ENCODE data around the gene PARP12.

Gene PARP12

DNA sequence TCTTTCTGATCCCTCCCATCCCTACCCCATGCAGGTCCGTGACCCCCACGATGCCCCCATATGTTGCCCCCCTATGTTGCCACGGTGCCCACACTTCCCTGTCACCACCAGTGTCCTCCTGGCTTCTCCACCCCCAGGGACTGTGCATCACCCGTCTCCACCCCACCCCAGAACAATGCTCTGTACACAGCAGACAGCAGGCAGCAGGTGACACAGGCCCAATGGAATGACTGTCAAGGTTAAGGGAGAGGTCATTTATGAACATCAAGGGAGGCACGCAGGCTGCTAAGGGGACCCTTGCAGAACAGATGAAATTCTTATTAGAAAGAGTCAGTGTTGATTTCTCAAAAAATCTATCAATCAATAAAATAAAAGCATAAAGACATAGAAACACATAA is 71.5 kb downstream of the PARP12 start:
- DNase-seq (ENCODE audit: low read depth): no peak

DNA sequence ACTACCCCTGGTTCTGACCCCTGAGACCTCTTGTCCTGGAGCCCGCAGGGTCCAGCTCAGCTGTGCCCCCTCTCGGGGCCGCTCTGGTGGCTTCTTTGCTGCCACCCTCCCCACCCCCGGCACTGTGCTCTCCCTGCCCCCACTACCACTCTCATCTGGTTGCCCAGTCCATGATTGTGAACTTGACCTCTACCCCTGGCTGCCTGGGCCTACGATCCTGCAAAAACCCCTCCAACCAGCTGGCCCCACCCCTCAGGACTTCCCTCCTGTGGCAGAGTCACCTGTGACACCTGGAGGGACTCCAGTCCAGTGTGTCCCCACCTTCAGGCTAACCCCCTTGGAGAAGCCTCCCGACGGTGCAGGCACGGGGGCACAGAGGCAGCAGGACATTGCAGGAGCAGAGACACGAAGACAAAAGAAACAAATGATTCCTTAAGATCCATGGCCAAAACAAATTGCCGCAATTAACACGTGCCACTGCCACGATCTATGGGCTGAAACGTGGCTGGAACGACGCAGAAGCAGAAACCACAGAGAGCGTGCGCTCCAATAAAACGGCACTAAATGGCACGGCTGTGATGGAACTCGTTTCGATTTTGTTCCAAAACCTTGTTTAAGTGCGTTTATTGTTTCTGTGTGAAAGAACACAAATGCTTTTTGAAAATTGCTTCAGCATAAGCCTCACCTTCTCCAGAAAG is 72.0 kb downstream of the PARP12 start:
- DNase-seq (ENCODE audit: low read depth): no peak

DNA sequence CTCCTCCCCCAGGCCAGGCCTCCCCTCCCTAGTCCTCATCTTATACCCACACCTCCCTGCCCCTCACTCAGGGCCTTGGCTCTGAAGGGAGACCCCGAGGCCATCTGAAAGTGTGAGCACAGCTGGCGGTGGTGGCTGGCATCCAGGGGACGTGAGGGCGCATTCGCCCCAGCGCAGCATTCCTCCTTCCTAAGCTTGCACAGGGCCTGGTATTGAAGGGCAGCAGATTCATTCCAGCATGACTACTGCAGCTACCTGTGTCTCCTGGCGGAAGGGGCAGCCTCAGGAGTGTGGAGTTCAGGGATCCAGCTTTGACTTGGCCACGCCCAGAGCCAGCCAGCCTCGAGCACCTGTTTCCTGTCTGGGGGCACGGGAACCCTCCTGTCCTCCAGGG is 72.6 kb downstream of the PARP12 start:
- DNase-seq (ENCODE audit: low read depth): no peak

DNA sequence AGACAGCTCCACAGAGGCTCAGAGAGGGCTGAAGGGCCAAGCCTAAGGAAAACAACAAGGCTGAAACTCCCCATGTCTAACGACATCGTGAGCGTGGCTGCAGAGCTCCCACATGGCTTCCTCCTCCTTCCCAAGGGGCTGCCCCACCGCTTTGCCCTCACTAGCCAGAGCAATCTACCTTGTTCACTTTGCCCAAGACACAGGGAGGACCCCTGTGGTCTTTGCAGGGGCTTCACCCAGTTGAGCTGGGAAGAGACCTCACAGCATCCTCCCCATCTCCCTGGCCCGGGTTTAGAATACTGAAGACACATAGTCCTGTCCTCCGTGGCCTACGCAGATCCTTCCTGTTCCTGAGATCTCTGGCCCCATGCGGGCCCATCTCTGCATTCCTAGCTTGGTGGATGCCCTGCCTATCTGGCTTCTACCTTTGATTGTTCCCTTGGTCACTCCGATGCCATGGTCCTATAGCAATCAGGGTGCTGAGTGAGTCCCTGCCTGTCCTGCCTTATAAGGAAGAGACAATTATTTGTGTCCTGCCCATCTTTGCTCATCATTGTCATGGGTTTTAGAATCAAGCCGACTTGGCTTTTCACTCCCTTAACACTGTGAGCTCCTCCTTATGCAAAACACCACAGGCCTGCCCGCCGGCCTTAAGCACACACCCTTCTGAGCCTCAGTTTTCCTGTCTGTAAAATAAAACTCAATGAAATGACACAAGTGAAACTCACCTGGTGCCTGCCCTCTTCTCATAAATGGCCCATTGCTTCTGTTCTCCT is 73.2 kb downstream of the PARP12 start:
- DNase-seq (ENCODE audit: low read depth): no peak

DNA sequence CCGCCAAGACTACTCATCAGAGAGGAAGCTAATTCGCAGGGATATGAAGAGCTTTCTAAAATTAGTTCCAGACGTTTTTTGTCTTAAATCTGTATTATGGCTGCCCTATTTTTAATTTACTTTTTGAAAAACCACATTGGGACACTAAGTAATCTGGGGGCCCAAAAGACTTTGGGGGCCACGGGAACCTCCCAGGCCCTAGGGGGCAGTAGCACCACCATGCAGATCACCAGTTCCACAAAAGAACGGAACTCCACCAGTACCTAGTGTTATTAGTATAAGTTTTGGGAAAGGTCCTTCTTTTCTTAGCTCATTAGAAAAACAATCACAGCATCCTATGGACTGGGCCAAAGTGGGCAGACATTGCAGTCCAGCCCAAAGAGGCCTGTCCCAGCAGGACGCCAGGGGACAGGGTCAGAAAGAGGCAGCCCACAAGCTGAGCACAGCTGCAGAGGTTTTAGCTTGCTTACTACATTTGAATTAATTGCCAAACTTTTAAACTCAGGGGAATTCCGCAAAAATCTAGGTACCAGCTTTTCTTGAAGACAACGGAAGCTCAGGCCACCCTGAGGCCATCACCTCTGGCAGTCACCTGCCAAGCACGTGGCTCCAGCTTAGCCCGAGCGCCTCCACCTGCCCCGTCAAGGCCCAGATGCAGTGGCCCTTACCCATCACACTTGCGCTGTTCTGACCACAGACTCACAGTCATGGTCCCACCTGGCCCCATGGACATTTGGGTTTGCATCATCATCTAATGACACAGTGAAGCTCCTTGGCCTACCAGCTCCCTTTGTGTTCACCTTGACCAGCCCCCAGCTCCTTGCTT is 74.8 kb downstream of the PARP12 start:
- no peak for DNase-seq (ENCODE audit: low read depth)

DNA sequence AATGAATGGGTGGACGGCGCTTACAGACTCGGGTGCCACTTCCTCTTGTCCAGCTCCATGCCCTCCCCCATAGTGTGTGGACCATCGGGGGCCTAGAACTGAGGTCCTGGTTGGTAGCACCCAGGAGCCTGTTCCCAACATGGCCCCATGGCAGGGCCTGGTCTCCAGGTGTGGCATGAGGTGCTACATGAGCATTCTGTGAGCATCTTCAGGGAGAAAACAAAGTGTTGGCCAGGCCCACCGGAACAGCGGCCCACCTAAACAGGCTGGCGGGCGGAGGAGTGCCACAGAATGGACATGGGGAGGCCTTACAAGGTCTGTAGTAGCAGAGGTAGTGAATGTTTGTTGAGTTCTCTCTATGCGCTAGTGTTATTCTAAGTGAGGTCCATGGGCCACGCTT is 76.9 kb downstream of the PARP12 start:
- no peak for DNase-seq (ENCODE audit: low read depth)

DNA sequence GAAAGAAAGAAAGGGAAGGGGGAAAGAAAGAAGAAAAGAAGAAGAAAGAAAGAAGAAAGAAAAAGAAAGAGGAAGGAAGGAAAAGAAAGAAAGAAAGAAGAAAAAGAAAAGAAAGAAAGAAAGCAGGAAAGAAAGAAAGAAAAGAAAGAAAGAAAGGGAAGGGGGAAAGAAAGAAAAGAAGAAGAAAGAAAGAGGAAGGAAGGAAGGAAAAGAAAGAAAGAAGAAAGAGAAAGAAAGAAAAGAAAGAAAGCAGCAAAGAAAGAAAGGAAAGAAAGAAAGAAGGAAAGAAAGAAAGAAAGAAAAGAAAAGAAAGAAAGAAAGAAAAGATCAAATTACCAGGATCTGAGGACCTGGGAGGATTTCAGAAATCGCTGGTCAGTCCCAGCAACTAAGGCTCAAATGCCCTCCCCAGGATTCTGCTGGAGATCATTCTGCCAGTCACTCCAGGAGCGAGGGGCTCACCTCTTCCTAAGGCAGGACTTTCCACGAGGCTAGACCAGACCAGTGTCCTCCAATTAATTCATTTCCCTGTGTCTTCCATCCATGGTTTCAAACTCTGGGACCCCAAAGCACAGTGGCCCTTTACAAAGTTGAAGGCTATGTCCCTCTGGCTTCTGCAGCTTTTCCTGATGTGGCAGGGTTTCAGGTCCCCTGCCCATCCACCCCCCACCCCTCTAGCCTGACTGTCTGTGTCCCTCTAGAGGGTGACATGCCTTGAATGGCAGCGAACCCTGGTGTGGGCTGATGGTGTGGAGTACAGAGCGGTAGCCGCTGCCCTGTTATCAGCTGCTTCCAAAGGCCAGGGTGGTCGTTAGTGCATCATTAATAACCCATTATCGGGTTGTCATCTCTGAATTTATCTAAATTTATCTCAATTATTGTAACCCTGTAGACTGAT is 77.9 kb downstream of the PARP12 start:
- DNase-seq (ENCODE audit: low read depth): no peak

DNA sequence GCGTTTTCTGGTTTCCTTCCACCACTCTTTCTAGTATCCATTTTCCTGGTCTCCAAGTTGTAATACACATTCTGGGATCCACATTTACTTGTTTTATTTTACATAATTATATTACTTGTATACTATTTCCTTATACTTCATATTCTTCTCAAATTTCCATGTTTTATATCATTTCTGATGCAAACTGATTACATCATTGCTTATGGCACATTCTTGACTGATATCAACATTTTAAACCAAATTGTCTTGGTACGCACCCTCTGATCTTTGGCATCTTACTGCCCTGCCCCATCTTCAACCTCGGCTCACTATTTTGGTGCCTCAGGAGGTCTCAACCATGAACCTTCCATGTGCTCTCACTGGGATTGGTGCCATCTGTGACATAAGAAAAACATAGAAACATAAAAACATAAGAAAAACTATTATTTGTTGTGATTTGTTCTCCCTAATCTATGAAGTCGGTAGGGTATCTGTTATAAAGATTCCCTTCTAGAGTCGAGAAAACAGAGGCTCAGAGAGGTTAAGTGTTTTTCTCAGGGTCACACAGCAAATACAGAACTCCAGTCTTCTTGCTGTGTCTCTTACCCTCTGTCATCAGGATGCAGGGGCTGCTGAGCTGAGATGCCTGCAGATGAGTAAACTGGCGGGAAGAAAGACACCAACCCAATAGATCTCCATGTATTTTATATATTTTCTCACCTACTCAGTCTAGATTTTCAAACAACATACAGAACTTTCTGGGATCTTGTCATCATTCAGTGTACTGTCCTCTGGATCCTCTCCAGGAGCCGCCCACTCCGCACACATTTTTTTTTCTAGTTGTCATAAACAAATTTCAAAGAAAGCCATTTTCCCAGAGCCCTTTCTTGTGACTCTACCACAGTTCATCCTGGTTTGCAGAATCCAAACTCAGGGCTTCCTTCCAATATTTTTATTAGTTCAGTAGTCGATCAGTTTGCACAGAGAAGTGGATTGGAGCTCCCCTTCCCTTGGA is 79.5 kb downstream of the PARP12 start:
- DNase-seq (ENCODE audit: low read depth): no peak

DNA sequence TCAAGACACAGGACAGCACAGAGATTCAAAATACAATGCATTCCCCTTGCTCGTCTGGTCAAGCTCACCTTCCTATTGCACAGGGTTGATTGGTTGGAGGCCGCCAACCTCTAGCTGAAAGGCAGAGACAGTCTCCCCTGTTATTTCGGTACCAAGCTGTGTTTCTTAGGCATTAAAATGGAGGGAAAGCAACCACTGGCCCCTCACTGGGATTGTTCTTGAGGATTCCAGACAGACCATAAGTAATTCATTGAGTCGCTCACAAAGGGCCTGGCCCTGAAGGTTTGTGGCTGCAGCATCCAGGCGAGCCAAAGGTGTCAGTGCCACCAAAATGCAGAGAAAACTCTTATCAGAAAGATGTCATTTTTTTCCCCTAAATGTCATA is 81.2 kb downstream of the PARP12 start:
- no peak for DNase-seq (ENCODE audit: low read depth)

DNA sequence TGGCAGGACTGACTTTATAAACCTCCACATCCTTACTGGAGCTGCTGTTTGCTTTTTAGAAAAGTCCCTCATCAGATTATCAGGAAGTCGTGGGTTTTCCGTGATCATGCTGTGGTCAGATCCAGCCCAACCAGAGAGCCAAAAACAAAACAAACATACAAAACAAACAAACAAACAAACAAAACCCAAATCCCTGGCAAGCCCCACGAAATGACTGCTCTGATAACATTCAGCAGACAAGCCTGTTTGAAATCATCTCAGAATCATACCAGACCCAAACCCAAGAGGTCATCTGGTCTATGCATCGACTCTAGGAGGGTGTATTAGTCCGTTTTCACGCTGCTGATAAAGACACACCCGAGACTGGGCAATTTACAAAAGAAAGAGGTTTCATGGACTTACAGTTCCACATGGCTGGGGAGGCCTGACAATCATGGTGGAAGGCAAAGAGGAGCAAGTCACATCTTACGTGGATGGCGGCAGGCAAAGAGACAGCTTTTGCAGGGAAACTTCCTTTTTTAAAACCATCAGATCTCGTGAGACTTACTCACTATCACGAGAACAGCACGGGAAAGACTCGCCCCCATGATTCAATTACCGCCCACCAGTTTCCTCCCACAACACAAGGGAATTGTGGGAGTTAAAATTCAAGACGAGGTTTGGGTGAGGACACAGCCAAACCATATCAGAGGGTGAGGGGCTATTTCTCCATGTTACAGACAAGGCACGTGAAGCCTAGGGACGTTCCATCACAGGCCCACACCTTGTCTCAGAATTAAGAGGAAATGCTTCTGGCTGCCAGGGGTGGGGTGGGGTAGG is 85.7 kb downstream of the PARP12 start:
- no peak for DNase-seq (ENCODE audit: low read depth)

DNA sequence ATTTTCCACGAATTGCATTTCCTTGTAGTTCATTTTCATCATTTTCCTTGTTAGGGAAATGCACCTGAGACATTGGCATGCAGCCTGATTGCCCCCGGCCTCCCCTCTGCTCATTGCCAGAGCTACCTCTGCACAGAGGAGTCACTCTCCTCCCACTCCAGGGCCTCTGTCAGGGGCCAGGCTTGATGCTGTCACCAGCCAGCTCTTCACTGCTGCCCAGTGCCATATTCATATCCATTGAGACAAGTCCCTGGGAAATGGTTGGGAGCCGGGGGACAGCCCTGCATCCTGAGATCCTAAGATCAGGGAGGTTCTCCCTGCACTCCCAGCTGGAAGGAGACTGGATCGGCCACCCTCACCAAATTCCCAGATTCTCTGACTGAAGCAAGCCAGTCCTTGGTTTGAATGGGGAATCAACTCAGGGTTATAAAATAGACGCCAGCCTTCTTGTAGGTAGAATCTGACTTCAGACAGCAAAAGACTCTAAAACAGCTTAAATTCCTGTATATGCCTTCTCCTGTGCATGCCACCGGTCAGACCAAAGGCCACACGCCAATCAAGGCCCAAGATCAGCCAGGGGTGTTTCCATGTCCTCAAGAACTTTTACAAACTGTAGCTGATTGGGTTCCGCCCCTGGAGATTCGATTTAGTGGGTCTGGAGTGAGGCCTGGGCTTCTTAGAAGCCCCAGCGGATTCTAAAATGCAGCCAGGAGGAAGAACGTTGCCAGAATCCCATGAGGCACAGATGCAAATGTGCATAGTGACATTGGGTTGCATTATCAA is 86.5 kb downstream of the PARP12 start:
- DNase-seq (ENCODE audit: low read depth): no peak

DNA sequence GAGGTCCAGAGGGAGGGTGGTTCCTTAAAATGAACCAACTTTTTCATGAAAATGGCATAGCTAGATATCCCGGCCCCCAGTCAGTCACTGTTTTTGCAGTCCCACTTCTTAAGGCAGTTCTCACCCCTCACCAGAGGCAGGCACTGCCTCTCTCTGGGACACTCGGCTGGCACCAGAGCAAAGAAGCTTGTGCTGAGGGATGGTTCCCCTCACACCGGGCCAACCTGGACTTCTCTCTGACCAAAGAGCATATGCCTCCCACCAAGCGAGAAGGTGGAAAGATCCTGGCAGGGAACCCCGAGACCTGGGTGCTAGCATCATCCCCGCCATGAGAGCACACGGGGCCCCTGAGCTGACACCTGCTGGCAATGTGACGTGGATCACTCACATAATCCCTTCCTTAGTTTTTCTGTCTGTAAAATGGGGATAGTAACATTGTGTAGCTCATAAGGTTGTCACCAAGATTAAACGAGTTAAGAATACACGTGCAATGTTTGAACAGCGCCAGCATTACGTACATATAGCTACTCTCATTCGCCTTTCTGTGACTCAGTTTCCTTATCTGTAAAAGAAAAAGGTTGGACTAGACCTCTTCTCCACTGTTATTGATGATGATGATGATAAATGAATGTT is 88.5 kb downstream of the PARP12 start:
- no peak for DNase-seq (ENCODE audit: low read depth)

All from stimulated activated CD8-positive, alpha-beta memory T cell treated with anti-CD3 and anti-CD28 coated beads, Interleukin-12 subunit alpha, Interleukin-12 subunit beta, amount 100 ng/mL, for 4 hours (primary cell).